ENCODE results near the gene RASA2.

GRCh38 chr3:141603473-141604035, 116.7 kb downstream of the RASA2 start:
- no peak for TF ChIP-seq EP300 (conservative IDR thresholded peaks at IDR 0.05; ENCODE audit: poor library complexity, severe bottlenecking)
- TF ChIP-seq CTCF (IDR thresholded peaks at IDR 0.05; ENCODE audit: poor library complexity, severe bottlenecking), result no peak
- TF ChIP-seq EZH2 (IDR thresholded peaks at IDR 0.05; ENCODE audit: borderline replicate concordance, insufficient read depth, low read length, poor library complexity, severe bottlenecking), result no peak
- no peak for TF ChIP-seq POLR2AphosphoS5 (IDR thresholded peaks at IDR 0.05)
- no peak for TF ChIP-seq REST (IDR thresholded peaks at IDR 0.05; ENCODE audit: borderline replicate concordance)
- TF ChIP-seq TAF1 (IDR thresholded peaks at IDR 0.05; ENCODE audit: low read depth), result no peak
